Bone marrow (tissue), 2 donors: ENCODE measurements around the gene MTA3.

Experiments
- DNase-seq, 2 donors: peaks; one replicate each; lab custom pipeline; 2025; lab: John Stamatoyannopoulos, UW

MTA3 gene

DNA sequence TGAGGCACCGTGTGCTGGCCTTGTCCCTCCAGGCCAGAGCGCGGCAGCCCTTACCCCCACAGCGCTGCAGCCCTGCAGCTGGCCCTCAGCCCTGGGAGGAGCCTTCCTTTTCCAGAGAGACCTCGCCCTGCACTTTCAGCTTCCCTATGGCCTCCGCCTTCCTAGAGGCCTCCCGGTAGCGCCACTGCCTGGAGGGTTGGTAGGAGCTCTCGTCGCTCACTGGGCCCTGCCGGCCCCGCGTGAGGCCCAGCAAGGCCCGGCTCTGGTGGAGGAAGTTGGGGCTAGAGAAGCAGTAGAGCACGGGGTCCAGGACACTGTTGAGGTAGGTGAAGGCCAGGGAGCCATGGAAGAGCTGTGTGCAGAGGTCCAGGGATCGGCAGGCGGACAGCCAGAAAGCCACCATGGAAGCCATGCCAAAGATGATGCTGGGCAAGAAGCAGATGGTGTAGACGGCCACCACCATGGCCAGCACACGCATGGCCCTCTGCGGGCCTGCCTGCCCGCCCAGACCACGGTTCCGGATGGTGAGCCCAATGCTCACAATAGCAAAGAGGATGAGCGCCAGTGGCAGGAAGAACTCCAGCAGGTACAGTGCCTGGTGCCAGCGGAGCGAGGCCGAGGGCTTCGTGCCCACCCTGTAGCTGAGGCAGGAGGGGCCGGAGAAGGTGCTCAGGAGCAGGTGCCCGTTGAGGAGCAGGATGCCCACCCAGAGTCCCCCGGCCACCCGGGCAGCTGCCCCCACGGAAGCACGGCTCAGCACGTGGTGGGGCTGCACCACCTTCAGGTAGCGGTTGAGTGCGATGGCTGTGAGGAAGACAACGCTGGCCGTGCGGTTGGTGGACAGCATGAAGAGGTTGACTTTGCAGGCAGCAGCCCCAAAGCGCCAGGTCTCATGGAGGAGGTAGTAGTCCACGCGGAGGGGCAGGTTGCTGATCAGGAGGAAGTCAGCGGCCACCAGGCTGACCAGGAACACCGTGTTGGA lies 194.7 kb downstream of the MTA3 start:
- no peak for DNase-seq

- peak in 1 of 2 donors; percentile 69 for DNase-seq
These were observed 195.7 kb downstream of the MTA3 start, which contains the start of gene OXER1 for GRCh38 chr2:42764096-42764495. Gene OXER1, minus strand, starts transcription at chr2:42764135. Its CDS starts 73 bp downstream, at chr2:42764062.

DNA sequence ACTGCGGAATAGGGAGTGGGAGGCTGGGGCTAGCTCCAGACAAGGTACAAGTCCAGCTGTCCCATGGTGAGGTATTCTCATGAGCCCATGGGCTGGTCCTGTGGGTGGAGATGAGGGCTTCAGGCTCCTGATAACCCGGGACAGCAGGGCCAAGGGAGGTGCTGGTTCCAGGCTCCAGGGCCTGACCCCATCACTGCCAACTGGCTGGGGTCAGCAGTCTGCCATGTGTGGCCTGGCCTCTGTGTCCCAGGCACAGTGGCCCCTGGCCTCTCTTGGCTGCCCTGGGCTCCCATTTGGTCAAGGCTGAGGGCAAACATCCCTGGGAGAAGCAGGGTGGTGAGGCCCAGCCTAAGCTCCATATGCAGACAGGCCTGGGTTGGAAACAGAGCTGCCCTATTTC lies 196.5 kb downstream of the MTA3 start:
- no peak for DNase-seq

- DNase-seq = no peak
These were observed 197.3 kb downstream of the MTA3 start for GRCh38 chr2:42765686-42766085.

- no peak for DNase-seq
These were observed 198.9 kb downstream of the MTA3 start for GRCh38 chr2:42767080-42767898.

- DNase-seq = no peak
These were observed 199.7 kb downstream of the MTA3 start for GRCh38 chr2:42767899-42768705.

- DNase-seq = no peak
These were observed 200.3 kb downstream of the MTA3 start for GRCh38 chr2:42768706-42769256.

DNA sequence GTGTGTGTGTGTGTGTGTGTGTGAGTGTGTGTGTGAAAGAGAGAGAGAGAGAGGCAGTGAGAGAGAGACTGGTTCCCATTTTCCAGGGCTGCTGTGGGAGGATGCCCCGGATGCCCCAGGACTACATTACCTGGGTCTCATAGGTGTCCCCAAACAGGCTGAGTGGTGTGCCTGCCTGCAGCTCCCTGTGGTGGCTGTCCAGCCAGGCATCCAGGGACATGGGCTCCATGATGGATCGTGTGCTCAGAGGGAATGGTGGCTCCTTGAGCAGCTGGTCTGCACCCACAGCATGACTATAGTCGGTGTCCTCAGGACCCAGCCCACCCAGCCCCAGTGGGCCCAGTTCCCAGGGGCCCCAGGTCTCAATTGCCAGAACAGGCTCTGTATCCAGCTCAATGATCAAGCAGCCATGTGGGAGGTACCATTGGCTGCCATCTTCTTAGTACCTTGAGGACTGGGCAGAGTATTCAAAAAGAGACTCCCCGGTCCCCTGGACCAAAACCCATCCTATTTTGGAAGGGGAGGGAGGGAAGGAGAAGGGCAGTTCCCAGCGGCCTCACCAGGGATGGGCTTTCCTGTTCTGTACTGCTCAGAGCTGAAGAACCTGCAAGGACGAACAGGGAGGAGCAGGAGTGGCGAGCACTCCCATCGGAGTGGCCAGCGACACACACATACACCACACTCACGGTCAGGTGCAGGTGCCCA lies 201.3 kb downstream of the MTA3 start:
- DNase-seq = no peak

DNA sequence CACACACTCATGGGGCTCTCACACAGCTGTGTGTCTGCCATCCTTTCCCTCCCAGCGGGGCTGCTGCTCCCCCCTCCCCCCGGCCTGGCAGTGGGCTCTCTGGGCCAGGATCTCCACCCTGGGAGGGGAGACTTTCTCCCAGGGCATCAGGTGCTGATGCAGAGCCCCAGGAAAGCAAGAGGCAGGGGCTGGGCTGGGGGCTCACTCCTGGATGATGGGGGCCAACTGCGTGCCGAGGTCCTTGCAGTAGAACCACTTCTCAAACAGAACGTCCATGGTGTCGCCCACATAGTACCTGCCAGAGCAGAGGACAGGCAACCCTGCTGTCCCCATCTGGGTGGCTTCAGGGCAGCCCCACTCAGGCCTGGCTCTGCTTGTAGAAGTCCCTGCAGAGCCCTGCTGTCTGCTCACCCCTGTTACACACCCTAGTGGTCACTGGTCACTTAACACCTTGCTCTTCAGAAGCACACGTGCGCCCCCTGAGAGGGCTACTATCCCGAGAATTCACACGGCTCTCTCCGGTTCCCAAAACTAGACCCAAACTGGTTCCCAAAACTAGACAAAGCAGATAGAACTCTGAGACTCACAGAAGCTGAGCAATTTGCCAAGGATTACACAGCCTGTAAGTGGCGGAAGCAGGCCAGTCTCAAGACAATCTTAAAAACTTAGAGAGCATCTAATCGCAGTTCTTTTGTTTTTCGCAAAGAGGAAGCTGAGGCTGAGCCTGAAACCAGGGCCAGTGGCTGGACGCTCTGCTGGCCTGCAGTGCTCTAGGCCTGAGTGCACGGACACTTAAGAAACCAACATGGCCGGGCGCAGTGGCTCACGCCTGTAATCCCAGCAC lies 202.1 kb downstream of the MTA3 start:
- DNase-seq = no peak

DNA sequence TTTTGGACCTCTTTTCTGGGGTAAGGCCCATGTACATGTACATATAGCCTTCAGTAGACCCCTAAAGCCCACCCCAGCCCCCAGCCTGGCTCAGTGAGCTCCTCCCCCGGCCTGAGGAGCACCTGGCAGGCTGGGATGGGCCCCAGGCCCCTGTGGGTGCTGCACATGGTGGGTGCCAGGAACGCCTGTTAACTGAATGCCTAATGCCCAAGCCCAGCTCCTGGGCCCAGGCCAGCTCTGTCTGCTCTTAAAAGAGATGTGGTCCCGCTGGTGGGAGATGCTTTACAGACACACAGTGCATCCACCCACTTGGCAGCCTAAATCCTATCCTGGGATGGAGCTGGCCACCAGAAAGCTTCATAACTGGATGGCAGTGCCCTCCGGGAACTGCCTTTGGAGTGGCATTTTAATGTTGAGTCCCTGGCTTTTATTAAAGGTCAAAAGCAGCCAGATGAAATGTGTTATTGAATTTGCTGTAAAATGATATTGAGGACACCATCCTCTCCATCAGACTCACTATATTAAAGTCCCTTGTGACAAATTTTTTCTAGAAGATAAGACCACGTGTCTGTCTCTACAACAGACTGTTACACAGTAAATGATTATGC lies 203.2 kb downstream of the MTA3 start:
- no peak for DNase-seq

DNA sequence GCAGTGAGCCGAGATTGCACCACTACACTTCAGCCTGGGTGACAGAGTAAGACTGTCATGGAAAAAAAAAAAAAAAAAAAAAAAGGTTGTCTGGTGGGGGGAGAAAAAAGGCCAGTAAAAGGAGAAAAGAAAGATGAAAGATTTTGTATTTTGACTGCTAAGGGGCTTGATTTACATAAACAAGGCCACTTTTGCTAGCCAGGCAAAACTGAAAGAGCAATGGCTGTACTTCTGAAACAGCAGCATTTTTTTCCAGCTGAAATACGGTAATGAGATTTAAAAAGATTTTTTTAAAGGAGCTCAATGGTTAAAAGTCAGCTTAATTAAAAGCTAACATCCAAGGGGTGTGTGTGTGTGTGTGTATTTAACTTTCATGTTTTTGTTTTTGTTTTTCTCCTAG lies 206.8 kb downstream of the MTA3 start:
- DNase-seq = no peak

DNA sequence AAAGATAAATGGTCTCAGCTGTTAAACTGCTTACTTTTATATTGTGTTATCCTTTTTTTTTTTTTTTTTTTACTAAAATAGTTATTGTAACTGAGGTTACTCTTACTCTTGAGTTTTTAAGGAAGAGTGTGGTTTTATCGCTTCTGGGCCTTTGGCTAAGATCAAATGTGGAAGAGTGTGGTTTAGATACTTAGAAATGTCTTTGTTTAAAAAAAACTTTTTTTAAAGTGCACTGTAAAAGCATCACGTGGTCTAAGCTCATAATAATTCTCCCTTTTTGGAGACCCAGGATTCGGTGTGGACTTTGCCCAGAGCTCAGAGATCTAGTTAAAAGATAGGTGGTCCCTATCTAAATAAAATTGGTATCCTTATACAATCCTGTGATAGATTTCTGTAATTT lies 207.4 kb downstream of the MTA3 start:
- DNase-seq = no peak

DNA sequence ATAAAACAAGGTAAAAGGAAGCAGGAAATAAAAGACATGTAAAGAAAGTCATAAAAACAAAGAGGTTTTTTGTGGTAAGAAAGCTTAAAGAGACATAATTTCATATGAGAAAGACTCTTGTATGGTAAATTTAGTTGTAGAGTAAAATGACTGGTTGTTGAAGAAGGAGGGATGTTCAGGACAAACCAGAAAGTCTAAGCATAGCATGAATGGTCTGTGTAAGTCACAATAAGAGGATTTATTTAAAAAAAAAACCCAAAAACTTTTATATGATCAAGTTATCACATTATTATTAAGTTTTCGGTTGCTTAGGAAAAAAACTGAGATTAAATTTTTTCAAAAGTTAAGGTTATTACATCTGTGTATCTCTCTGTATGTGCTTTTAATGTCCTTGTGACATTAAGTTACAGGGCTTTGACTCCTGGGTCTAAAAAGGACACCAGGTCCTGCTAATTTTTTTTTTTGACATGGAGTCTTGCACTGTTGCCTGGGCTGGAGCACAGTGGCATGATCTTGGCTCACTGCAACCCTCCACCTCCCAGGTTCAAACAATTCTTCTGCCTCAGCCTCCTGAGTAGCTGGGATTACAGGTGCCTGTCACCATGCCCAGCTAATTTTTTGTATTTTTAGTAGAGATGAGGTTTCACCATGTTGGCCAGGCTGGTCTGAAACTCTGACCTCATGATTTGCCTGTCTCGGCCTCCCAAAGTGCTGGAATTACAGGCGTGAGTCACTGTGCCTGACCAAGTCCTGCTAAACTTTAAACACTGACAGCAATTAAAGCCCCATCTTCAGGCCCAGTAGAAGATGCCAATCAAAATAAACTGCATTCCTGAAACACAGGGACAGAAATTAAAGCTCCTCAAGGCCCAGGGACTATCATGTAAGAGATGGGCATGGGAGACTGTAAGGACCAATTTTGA lies 209.7 kb downstream of the MTA3 start:
- no peak for DNase-seq

DNA sequence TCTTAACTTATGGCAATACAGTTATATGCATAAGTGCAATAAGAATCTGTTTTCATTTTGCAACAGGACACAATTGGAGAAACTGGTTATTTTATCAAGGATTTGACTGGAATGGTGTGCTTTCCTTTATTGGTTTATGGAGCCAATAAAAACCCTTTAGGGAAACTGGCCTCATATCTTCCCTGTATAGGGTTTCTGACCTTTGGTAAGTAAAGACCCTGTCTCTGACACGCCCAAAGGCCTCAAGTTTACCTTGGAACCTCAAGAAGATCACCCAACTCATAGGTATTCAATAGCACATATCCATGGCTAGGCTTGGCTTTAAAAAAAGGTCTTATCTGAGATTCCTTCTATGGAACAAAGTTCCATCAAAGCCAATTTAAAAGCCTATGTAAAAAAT lies 212.7 kb downstream of the MTA3 start:
- DNase-seq = no peak

DNA sequence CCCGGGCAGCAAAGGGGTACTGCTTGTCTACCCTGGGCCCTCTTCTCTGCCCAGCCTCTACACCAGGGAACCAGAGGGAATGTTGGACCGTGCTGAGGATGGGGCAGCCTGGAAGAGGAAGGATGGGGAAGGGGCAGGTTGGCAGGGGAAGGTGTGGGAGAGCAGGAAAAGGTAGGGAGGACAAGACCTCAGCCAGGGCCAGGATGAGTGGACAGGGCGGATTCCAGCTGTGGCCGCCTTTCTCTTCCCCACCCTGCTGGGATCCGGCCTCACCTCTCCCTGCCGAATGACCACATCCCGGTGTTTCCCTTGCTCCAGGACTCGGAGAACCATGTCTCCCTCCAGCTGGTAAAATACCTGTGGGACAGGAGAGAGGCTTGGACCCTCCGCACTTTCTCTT lies 215.1 kb downstream of the MTA3 start:
- no peak for DNase-seq

- DNase-seq = no peak
These were observed 215.9 kb downstream of the MTA3 start for GRCh38 chr2:42784204-42784880.

GRCh38 chr2:42786561-42787345 lies 218.3 kb downstream of the MTA3 start:
- no peak for DNase-seq
